Adrenal gland (tissue), 5 donors: ENCODE data around the gene LHX4.

Source experiments
- POLR2A ChIP-seq, 2 donors: fragments of 450-650 bp; IDR thresholded peaks; one replicate each; pipeline ENCODE4 v1.6.1; 2017; ENCODE audit warnings: antibody characterized with exemption in 2 of 2, mild to moderate bottlenecking in 2 of 2, moderate library complexity in 1 of 2
- TF ChIP-seq, protein P1 (sequence below), 6 experiments: fragments of 450-650 bp in 4 of 6; fragments of 200-600 bp in 2 of 6; sonication (generic) in 1 of 6; IDR thresholded peaks; 1 replicate in 5 of 6; 2 replicates in 1 of 6; pipeline versions ENCODE4 v1.5.1 to v1.8.0; 2016 to 2021; ENCODE audit warnings: antibody characterized with exemption in 6 of 6, mild to moderate bottlenecking in 2 of 6, moderate library complexity in 1 of 6
- donor health status: DM: no; HTN: no; CAD: no.

DNA sequence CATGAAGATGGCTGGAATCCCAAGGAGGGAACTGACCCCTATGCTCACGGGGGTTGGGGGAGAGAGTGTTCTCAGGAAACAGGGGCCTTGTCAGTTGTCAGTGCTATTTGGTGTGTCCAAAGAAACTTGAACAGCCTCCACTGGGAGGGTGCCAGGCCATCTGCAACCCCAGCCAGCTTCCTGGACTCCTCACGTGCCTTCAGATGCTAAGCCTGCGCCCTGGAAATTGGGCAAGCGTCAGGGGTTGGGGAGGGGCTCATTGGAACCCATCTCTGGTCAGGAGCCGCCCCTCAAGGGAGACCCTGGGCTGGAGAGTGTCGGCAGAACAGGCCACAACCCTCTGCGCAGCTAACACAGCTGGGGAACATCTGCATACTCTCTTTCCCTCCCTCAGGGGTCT, 13.1 kb upstream of the LHX4 start:
- TF ChIP-seq, protein P1, sequence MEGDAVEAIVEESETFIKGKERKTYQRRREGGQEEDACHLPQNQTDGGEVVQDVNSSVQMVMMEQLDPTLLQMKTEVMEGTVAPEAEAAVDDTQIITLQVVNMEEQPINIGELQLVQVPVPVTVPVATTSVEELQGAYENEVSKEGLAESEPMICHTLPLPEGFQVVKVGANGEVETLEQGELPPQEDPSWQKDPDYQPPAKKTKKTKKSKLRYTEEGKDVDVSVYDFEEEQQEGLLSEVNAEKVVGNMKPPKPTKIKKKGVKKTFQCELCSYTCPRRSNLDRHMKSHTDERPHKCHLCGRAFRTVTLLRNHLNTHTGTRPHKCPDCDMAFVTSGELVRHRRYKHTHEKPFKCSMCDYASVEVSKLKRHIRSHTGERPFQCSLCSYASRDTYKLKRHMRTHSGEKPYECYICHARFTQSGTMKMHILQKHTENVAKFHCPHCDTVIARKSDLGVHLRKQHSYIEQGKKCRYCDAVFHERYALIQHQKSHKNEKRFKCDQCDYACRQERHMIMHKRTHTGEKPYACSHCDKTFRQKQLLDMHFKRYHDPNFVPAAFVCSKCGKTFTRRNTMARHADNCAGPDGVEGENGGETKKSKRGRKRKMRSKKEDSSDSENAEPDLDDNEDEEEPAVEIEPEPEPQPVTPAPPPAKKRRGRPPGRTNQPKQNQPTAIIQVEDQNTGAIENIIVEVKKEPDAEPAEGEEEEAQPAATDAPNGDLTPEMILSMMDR (IDR thresholded peaks at IDR 0.05): no peak
- no peak for TF ChIP-seq POLR2A (IDR thresholded peaks at IDR 0.05)
